ENCODE data around the gene TSPEAR.

Gene TSPEAR

DNA sequence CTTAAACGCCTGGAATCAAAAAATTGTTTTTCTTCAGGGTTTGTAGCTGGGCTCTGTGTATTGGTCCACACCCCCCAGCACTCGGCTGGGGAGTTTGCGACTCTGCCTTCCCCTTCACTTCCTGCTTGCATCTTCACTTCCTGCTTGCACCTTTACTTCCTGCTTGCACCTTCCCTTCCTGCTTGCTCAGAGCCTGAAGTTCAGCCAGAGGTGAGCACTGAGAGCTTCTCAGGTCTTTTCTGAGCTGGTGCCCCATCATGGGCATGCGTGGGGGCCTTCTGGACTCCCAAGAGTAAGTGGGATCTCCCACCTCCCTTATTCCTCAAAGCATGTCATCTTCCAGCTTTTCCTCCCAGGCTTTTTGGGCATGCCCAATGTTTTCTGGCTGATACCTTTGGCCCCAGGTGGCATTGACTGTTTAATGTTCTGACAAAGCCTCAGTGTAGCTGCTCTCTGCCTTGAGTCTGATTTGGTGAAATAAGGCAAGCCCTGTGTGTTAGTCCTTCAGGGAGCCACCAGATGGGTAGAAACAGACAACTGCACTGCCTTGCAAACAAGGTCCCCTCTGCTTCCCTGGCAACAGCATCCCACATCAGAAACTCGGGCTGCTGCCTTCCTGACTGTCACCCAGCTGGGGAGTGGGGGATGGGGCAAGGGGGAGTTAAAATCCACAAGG lies 163.6 kb downstream of the TSPEAR start:
- DNase-seq (ENCODE audit: low read depth): no peak

DNA sequence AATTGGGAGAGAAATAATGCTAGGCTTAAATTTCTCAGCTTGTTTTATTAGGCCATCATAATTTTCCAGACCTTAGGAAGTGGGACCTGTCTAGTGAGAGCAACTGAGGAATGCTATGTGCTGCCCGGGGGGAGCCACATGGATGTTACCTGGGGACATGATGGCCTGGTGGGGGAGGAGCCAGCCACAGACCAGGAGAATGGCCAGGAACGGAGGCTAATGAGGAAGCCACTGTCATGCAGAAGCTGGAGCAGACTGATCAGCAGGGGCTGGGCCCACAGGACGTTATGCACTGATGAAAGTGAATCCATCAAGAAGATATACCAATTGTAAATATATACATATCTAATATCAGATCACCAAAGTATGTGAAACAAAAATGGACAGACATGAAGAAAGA lies 166.8 kb downstream of the TSPEAR start:
- no peak for DNase-seq (ENCODE audit: low read depth)

DNA sequence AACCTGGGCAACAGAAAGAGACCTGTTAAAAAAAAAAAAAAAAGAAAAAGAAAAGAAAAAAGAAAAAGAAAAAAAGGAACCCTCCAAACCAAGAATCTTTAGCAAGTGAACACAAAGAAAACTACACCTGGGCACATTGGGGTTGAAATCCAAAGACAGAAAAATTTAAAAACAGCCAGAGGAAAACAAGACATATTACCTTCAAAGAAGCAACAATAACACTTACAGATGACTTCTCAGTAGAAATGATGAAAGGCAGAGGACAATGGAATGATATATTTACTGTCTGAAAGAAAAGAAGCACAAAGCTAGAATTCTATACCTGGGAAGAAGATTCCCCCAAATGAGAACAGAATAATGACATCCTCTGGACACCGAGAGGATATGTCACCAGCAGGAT lies 168.7 kb downstream of the TSPEAR start:
- no peak for DNase-seq (ENCODE audit: low read depth)

DNA sequence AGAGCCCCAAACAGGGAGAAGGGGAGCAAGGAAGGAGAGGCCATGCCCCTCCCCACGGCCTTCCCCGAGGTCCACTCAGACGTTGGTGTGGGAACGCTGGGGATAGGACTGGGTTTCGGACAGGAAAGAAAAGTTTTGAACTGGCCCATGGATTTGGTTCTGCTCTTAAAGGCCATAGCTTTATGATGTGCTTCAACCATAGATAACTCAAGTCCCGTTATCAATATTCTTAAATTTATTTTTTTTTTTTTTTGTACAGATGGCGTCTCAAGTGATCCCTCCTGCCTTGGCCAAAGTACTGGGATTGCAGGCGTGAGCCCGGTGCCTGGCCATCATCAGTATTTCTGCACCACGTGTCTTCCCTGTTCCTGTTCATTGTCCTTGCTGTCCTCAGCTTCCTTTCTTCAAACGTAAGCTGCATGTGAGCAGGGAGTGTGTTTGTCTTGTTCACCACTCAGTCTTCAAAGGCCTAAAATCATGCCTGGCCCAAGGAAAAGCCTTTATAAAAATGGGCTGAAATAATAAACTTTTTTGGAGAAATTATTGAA lies 170.6 kb downstream of the TSPEAR start:
- no peak for DNase-seq (ENCODE audit: low read depth)

DNA sequence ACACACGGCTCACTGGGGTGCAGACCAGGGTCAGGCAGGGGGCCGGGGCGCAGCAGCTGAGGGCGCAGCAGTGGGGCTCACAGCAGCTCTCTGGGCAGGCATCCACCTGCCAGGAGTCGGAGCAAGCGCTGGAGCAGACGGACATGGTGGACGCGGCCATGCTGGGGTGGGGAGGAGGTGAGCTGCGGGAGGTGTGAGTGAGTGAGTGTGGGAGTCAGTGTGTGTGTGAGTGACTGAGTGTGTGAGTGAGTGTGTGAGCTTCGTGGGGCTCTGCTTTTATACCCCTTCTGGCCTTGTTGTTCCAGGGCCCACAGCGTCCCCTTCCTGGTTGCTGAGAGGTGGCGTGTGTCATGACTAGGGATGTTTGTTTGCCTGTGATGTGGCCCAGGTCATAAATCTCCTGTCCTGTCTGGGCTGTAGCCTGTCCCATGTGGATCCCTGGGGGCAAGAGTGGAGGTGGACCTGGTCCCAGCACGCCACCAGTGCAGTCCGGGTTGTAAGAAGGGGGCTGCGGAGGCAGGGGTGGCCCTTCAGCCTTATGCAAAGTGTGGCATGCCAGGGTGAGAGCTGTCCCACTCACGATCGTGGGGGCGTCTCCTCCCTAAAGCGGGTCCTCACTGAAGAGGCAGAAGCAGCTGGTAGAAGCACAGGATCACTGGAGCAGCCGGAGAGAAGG lies 171.2 kb downstream of the TSPEAR start, which contains the start of gene KRTAP10-1:
Gene KRTAP10-1, minus strand, starts transcription at position 205 of the 676 bp plus-strand sequence. Its CDS starts 45 bp downstream, at position 160.
- DNase-seq (ENCODE audit: low read depth): no peak

DNA sequence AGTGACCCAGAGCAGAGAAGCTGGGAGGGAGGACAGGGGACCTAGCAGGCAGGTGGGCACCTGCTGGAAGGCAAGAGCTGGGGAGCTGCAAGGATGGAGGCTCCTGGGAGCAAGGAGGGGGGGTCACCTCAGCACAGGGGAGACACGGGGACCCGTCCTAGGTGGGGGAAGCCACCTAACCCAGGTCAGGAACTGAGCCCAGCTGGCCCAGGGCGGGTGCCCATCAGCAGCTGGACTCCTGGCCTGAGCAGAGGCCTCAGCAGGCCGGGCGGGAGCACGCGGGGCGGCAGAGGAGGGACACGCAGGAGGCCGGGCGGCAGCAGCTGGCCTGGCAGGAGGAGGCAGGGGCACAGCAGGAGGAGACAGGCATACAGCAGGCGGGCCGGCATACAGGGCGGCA lies 172.3 kb downstream of the TSPEAR start:
- DNase-seq (ENCODE audit: low read depth): no peak

DNA sequence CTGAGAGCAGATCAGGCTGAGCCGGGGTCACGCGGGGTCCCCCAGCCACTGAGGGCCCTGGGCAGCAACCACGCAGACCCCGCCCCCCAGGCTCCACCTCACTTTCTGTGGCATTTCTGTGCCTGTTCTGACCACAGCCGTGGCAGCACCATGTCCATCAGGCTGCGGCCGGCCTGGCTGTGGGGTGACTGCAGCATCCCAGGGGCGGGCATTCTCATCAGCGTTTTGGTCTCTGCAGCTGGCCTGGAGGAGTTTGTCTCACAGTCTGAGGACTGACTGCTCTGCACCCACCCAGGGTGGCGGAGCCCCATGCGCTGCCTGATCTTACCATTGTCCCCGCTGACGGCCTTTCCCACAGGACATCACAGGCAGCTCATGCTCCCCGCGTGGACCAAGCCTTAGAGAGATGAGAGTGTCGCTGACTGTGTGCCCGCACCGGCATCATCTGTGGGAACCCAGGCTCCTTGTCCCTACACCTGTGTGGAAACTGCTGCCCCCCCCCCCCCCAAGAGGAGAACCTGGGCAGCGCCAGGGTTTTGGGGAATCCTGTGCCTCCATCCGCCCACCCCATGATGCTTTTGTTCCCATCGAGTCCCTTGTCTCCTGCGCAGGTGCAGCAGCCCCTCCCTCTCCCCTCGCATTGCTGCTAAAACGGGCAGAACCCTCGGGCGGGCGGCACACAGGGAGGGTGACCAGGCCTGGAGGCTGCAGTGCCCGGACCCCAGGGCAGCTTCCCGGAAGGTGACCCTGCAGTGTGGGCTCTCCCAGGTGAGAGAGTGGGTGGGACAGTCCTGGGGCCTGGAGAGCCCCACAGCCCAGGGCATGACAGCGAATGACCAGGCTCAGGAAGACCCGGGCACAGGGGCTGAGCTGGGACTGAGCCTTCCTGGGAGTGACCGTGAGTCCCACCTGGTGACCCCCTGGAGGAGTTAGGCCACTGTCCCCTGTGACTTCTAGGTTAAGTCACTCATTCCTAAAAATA lies 173.2 kb downstream of the TSPEAR start:
- no peak for DNase-seq (ENCODE audit: low read depth)

DNA sequence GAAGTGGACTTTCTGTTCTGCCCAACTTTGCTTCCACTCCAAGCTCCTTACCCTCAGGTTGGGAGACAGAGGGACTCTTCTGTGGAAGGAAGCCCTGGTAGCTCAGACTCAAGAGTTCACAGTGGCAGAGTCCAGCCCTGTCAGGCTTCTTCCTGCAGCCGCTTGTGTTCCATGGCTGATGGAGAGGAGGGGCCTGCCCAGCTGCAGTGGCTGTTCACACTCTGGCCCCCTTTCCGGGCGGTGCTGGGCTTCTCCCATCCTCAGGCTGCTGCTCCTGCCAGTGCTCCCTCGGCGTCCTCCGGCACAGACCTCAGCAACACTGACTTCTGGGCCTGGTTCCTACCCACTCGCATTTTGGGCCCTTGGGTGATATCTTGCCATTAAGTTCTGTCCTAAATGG lies 175.4 kb downstream of the TSPEAR start:
- DNase-seq (ENCODE audit: low read depth): no peak

DNA sequence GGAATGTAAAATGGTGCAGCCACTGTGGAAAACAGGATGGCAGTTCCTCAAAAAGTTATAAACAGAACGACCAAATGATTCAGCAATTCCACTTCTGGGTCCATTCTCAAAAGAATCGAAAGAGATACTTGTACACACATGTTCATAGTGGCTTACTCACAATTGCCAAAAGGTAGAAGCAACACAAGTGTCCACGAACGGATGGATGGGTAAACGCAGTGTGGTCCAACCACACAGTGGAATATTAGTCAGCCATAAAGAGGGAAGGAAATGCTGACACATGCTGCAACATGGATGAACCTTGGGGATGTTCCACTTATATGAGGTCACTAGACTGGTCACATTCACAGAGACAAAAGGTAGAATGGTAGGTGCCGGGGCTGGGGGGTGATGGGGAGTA lies 176.7 kb downstream of the TSPEAR start:
- DNase-seq (ENCODE audit: low read depth): no peak

DNA sequence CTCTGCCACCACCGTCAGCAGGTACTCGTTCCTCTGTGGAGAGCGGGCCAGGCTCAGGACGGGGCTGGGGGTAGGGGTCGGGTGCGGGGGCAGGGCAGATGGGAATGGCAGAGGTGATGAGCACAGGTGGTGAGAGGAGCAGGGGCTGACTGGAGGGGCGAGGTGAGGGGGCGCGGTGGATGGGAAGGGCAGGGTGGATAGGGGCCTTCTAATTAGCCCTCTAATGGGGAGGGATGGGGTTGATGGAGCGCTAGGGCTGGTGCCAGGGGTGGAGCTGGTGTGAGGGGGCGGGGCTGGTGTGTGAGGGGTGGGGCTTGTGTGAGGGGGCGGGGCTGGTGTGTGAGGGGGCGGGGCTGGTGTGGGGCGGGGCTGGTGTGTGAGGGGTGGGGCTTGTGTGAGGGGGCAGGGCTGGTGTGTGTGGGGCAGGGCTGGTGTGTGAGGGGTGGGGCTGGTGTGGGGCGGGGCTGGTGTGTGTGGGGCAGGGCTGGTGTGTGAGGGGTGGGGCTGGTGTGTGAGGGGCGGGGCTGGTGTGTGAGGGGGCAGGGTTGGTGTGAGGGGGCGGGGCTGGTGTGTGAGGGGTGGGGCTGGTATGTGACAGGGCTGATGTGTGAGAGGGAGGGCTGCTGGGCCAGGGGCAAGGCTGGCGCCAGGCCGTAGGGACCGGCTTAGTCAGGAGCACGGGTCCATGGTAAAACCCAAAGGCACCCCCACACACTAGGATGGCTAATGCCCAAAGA lies 177.3 kb downstream of the TSPEAR start:
- no peak for DNase-seq (ENCODE audit: low read depth)

DNA sequence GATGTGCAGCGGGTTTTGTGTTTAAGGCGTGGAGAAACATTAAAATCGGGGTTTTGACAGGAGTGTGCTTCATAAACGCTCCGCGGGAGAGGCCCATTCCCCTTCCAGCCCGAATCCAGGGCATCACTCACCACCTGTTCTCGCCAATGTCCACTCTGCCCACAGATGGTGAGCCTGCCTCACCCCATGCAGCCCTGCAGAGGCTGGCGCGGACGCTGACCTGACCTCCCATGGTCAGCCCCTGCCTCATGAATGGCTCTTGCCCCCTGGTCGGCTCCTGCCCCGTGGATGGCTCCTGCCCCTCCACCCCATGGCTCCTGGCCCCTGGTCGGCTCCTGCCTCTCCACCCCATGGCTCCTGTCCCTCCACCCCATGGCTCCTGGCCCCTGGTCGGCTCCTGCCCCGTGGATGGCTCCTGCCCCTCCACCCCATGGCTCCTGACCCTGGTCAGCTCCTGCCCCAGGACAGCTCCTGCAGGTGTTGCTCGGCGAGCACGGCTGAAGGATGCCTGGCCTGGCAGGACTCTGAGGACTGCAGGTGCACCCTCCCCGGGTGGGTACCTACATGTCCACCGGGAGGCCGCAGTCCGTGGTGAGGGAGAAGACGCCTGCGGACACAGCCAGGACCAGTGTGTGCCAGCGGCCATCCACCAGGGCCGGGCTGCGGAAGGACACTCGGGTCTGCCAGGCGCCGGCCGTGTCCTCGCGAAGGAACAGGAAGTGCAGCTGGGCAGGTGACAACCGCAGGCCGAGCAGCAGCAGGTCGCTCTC lies 178.1 kb downstream of the TSPEAR start:
- no peak for DNase-seq (ENCODE audit: low read depth)

DNA sequence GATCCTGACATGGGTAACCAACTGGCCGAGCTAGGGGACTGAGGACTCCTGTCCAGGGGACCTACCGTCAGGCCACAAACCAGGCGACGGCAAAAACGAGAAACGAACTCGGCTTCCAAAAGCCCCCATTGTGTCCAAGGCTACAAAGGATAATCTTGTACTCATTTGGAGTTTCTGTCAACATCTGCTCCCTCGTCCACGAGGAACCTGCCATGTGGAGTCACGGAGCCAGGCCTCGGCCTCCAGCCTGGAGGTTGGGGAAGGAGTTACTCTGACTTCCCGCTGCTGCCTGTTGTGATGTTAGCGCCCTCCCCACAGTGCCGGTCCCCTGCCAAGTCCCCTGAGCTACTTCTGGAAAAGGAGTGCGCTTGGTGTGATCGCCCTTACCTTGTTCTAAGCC lies 178.7 kb downstream of the TSPEAR start:
- DNase-seq (ENCODE audit: low read depth): no peak

DNA sequence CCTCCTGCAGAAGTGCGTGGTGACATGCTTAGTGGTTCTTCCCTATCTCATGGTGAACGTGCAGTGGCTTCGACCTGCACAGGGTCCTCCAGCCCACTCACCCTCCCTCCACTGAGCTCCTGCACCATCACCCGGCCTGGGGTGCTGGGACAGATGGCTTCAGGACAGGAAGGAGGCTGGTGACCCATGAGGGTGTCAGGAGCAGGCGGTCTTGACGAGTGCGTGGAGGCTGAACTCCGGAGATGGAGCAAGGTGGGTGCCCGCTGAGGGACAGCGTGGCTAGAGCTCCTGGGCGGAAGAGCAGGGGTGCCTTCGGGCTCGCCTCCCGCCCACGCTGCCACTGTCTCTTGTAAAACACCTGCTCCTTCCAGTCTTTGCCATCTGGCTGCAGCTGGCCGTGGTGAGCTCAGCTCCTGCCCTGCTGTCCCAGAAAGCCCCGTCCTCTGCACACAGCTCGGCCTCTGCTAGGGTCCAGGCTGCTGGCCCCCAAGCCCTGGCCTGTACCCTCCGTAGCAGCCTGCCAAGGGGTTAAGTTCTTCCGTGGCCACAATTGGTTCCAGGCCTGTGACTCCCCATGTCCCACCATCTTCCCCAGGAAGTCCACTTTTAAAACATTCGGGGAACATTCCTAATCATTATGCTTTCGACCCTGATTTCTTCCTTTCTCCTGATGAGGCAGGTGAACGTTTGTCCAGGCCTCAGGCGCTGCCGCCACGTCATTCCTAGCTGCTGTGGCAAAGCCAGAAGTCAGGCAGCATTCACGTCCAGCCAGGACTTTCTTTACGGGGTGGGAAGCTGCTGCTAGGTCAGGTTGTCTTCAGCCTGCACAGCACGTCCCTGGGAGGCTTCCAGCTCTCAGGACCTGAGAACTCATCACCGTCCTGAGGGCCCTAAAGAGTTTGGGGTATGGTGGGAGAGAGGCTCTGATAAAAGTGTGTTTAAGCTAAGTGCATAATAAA lies 179.5 kb downstream of the TSPEAR start:
- DNase-seq (ENCODE audit: low read depth): no peak

DNA sequence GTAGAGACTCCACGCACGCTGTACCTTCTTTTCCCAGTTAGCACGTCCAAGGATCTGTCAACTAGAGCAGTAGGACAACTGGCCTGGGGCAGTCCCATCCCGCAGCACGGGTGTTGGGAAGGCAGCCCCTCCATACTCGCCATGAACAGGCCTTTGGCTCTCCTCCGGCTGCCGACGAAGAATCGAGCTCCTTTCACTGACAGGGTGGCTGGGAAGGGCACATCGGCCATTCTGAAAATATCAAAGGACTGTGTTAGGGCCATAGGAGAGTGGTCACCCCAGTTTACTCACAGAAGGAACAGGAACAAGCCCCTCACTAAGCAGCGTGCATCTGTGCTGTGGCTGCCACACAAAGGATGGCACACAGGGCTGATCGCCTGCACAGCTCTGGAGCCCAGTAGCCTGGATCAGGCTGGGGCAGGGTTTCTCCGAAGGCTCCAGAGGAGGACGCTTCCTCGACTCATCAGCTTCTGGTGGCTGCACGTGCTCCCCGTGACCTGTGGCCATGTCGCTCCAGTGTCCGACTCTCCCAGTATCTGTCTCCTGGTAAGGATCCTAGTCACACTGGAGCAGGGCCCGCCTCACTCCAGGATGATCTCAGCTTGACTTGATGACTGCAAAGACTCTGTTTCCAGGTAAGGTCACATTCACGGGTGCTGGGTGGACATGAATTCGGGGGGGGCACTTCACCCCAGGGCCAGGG lies 180.3 kb downstream of the TSPEAR start:
- DNase-seq (ENCODE audit: low read depth): no peak

DNA sequence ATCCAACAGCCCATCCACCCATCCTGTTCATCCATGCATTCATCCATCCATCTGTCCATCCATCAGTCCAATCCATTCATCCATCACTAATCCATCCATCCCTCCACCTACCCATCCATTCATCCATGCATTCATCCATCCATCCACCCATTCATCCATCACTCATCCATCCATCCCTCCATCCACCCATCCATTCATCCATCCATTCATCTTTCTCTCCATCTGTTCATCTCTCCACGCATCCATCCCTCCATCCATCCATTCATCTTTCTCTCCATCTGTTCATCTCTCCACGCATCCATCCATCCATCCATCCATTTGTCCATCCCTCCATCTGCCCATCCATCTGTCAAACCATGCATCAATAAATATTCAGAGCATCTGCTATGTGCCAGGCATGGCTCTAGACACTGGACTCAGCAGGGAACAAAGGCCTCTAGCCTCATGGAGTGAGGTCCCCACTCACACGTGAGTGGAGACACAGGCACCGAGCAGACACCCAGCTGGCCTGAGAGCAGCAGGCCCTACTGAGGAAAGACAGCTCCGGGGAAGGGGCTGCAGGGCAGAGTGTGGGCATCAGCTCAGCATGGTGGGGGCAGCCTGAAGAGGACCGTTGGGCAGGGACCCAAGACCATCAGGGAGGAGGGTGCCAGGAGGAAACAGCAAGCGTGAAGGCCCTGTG lies 181.0 kb downstream of the TSPEAR start:
- DNase-seq (ENCODE audit: low read depth): no peak

DNA sequence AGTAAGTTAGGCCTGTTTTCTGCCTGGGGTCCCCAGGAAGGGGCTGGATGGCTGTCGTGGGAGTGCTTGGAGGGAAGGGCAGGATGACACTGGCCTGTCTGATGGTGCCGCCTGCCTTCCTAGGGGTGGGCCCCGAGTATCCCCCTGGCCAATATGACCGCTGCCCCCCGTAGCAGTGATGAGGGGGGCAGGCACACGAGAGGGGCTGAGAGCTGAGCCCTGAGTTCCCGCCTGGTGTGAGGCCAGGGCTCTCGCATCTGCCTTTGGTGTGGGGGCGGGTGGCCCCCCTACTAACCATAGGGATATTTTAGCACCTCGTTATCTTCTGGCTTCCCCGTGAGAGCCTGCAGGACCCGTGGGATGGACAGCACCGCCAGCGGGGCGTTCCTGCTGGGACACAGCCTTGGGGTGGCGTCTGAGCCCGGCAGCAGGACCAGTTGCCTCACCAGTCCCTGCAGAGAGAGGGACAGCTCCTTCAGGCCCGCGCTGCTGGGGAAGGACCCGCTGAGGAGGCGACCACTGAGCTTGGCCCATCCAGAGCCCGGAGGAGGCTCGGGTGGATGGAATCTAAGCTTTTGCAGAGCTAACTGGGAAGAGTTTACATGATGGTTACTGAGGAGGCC lies 181.8 kb downstream of the TSPEAR start:
- no peak for DNase-seq (ENCODE audit: low read depth)

DNA sequence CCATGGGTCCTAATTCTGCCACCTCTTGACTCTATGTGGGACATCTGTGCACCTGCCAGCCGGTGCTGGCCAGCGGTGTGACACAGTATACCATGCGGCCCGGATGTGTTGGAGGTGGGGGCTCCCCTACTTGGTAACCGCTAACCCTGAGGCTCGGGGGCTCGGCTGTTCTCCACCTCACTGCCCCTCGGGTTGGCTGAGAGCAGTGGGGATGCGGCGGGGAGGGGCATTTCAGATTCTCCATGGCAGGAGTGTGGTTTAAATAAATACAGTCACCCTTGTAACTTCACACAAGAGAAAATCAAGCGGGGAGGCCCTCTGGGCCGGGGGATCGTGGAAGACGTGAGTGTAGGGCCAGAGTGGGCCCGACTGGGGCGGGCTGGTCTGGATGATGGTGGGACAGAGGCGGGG lies 182.4 kb downstream of the TSPEAR start:
- DNase-seq (ENCODE audit: low read depth): no peak

DNA sequence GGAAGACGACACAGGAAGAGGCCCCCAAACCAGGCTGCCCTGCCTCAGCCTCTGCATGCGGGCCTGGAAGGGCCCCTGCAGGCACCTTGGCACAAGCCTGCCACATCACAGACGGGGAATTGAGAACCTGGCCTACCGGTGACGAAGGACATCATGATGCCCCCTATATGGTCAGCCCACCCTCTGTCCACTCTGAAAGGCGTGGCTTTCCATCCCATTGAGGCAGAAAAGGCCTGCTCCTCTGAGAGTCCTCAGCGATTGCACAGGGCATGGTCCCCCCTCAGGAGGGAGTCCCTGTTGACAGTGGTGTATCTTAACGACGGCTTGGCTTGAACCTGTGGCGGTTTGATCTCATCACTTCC lies 182.8 kb downstream of the TSPEAR start:
- no peak for DNase-seq (ENCODE audit: low read depth)
